ENCODE measurements around the gene COL15A1. TPM values are rescaled to one million over a fixed set of nuclear protein-coding genes. Genes with fewer than 3 reads are reported as not detected.

The COL15A1 gene
- total and polyA plus RNA-seq, 2 of the 8 experiments (the other 6 are each of a cell fraction or from before 2014, with no cell fraction given), result 0.12 to 0.15 TPM

DNA sequence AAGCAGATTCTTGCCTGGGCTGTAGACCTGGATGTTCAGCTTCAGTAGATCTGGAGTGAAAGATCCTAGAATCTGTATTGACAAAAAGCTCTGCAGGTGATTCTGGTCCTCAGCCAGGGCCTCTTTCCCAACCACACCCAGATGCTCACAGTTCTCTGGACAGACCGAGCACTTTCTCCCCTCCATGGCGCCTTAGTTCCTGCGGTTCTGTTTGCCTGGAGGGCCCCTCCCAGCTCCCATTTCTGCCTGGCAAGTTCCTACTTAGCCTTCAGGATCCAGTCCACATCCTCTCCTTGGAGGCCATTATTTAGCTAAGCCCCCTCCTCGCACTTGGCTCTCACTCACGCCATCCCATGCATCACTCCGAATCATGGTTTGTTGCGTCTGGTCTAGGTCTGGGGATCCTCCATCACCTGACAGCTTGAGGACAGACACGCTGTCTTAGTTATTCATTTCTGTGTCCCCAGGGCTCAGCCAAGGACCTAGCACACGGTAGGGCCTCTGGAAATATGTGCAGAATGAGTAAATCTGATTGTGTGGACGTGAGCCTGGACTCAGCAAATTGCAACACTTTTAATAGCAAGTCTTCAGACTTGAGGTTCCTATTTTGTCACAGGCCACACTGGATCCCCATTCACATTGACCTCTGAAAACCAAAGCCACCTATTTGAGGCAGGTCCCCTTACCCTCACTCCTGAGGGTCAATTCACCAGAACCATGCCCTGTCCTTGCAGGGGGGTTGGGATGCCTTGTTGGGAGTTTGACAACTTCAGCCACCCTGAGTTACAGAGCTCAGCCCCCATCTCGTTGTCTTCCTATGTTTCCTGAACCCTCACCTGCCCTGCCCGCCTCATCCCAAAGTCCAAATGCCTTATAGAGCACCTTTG is 50.7 kb downstream of the COL15A1 start:
- no peak overlapping the region for H2BK5ac ChIP-seq (ENCODE audit: low read depth, low read length)
- no peak overlapping the region for H2AFZ ChIP-seq (ENCODE audit: low read length)
- H3K9me3 ChIP-seq (ENCODE audit: insufficient read depth in 2 of 2, low read depth in 1 of 2, low read length in 1 of 2), result peaks cover 7 to 17% of the 10 kb centered on the region in 2 experiments; a peak in 3 of 4 replicates
- no peak overlapping the region for H3K14ac ChIP-seq (ENCODE audit: insufficient read length)
- no peak overlapping the region for H2BK20ac ChIP-seq (ENCODE audit: low read length)
- no peak overlapping the region for H4K91ac ChIP-seq (replicated peaks; ENCODE audit: insufficient read length, low read length)
- 88% methylated on average over 12 of the region's 12 CpGs; no CpG with 5 or more reads in 1 of the 2 experiments for WGBS, 2 experiments (ENCODE audit: extremely low coverage in 1 of 2, insufficient coverage in 1 of 2, insufficient read length in 1 of 2, insufficient replicate concordance in 2 of 2, low coverage in 1 of 2, low lambda C conversion rate in 2 of 2, missing lambda C conversion rate in 1 of 2)
- no peak overlapping the region for H4K8ac ChIP-seq (ENCODE audit: extremely low read depth, insufficient read depth, low read length)
- FAIRE-seq (no peak), DNase-seq (ENCODE audit: low read depth in 1 of 2, low spot score in 2 of 2) (no peak)
- H3K36me3 ChIP-seq (ENCODE audit: control insufficient read depth in 2 of 4, insufficient read depth in 4 of 4, low read length in 3 of 4), result no peaks in the 10 kb centered on the region
- no peak overlapping the region for H3K4me3 ChIP-seq (ENCODE audit: extremely low read depth in 1 of 4, insufficient read depth in 2 of 4, low read depth in 3 of 4, low read length in 4 of 4)
- H3K79me1 ChIP-seq (ENCODE audit: low read depth, low read length), result no peaks in the 10 kb centered on the region
- TF ChIP-seq SP1 (IDR thresholded peaks at IDR 0.05; ENCODE audit: low read depth, low read length) (no peak), KDM5A (IDR thresholded peaks at IDR 0.05; ENCODE audit: low read length) (no peak), SUZ12 (IDR thresholded peaks at IDR 0.05; ENCODE audit: low read length) (no peak), CREB1 (IDR thresholded peaks at IDR 0.05) (no peak), POU5F1 (IDR thresholded peaks at IDR 0.05; ENCODE audit: low read depth, low read length) (no peak), CTBP2 (IDR thresholded peaks at IDR 0.05; ENCODE audit: borderline replicate concordance, insufficient read depth, insufficient read length, low read length) (no peak), CEBPB (IDR thresholded peaks at IDR 0.05; ENCODE audit: low read depth, low read length) (no peak), SIRT6 (IDR thresholded peaks at IDR 0.05; ENCODE audit: low read length) (no peak)
- TF ChIP-seq, protein P1, sequence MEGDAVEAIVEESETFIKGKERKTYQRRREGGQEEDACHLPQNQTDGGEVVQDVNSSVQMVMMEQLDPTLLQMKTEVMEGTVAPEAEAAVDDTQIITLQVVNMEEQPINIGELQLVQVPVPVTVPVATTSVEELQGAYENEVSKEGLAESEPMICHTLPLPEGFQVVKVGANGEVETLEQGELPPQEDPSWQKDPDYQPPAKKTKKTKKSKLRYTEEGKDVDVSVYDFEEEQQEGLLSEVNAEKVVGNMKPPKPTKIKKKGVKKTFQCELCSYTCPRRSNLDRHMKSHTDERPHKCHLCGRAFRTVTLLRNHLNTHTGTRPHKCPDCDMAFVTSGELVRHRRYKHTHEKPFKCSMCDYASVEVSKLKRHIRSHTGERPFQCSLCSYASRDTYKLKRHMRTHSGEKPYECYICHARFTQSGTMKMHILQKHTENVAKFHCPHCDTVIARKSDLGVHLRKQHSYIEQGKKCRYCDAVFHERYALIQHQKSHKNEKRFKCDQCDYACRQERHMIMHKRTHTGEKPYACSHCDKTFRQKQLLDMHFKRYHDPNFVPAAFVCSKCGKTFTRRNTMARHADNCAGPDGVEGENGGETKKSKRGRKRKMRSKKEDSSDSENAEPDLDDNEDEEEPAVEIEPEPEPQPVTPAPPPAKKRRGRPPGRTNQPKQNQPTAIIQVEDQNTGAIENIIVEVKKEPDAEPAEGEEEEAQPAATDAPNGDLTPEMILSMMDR (IDR thresholded peaks at IDR 0.05; ENCODE audit: control extremely low read depth in 1 of 3, insufficient read depth in 1 of 3, low read depth in 1 of 3, low read length in 3 of 3), result no peak
- H3K4me1 ChIP-seq (replicated peaks in 1 of 4; ENCODE audit: control insufficient read depth in 3 of 4, insufficient read depth in 4 of 4, low read length in 3 of 4), result no peaks in the 10 kb centered on the region
- no peak overlapping the region for H3K18ac ChIP-seq (ENCODE audit: extremely low read depth, low read length)
- H4K20me1 ChIP-seq (replicated peaks in 1 of 2; ENCODE audit: control insufficient read depth in 1 of 2, insufficient read depth in 2 of 2, low read length in 2 of 2), result no peaks in the 10 kb centered on the region
- no peak overlapping the region for H4K5ac ChIP-seq (ENCODE audit: insufficient read length, low read depth, low read length)
- POLR2A ChIA-PET (ENCODE audit: partially characterized antibody), result no interaction called here
- H3K56ac ChIP-seq (replicated peaks; ENCODE audit: insufficient read length, low read depth, low read length), result no peak overlapping the region
- no peak overlapping the region for H3K4ac ChIP-seq (replicated peaks; ENCODE audit: insufficient read length, low read depth, low read length)
- no peak overlapping the region for H2AK5ac ChIP-seq (ENCODE audit: low read depth, low read length)
- no peak overlapping the region for H2BK15ac ChIP-seq (ENCODE audit: low read length)
- H3K9ac ChIP-seq (replicated peaks in 1 of 4; ENCODE audit: extremely low read depth in 1 of 4, low read depth in 3 of 4, low read length in 3 of 4), result no peak overlapping the region
- H3K4me2 ChIP-seq (ENCODE audit: insufficient read depth in 1 of 2, low read depth in 2 of 2, low read length in 2 of 2), result no peak overlapping the region
- CTCF ChIA-PET (ENCODE audit: partially characterized antibody), result interaction anchor here (1.6 to 10.2 kb wide), 4 partner anchors 19 to 146 kb away, joined by 3 to 116 read pairs (median 12); no protein-coding TSS in a partner anchor
- H2BK12ac ChIP-seq (ENCODE audit: low read depth, low read length), result no peak overlapping the region
- H3K27me3 ChIP-seq (replicated peaks in 1 of 4; ENCODE audit: control insufficient read depth in 3 of 4, extremely low read depth in 1 of 4, insufficient read depth in 3 of 4, low read length in 3 of 4), result no peaks in the 10 kb centered on the region; a peak in 1 of 7 replicates
- H3K23me2 ChIP-seq (ENCODE audit: low read depth, low read length), result no peaks in the 10 kb centered on the region
- no peaks in the 10 kb centered on the region for H3K79me2 ChIP-seq (ENCODE audit: control insufficient read depth in 1 of 2, insufficient read depth in 2 of 2, low read length in 2 of 2)
- no peak overlapping the region for H3K23ac ChIP-seq (ENCODE audit: insufficient read length)
- H3K27ac ChIP-seq (ENCODE audit: low read depth, low read length), result no peak overlapping the region
- H2BK120ac ChIP-seq (replicated peaks; ENCODE audit: low read depth, low read length), result no peak overlapping the region

Measured in H1 (cell line).